ENCODE data around the gene PPP2R5C.
A peak's percentile ranks its signal among the peaks of the same experiment; 100 is the strongest.
"Not testable (repeated sequence)": the region's sequence is repeated elsewhere in the genome, so short reads cannot be mapped to it uniquely, and the experiment has no call there.

PPP2R5C gene

DNA sequence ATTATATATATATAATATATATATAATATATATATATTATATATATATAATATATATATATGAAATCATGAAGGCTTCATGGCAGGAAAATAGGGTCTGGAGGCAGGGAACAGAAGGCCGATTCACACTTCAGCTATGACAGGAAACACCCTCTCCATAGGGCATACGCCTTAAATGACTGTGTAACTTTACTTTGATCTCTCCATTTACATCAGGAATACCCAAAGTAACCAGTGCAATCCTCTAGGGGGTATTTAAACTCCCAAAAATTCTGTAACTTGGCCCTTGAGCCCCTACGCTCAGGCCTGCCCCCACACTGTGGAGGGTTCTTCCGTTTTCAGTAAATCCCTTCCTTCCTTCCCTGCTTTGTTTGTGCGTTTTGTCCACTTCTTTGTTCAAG lies 40.4 kb upstream of the PPP2R5C start:
- H3K4me1 Mint-ChIP-seq = peaks cover 8% of the 10 kb centered on the region
- peaks cover 18% of the 10 kb centered on the region for H3K27me3 Mint-ChIP-seq
- ATAC-seq (ENCODE audit: low read depth) (no peak), DNase-seq (ENCODE audit: low spot score in 2 of 2) (no peak)
- H3K27ac Mint-ChIP-seq = no peak overlapping the region
- H3K4me3 Mint-ChIP-seq = no peak overlapping the region
- H3K36me3 Mint-ChIP-seq = no peaks in the 10 kb centered on the region
- H3K9me3 Mint-ChIP-seq = no peaks in the 10 kb centered on the region

DNA sequence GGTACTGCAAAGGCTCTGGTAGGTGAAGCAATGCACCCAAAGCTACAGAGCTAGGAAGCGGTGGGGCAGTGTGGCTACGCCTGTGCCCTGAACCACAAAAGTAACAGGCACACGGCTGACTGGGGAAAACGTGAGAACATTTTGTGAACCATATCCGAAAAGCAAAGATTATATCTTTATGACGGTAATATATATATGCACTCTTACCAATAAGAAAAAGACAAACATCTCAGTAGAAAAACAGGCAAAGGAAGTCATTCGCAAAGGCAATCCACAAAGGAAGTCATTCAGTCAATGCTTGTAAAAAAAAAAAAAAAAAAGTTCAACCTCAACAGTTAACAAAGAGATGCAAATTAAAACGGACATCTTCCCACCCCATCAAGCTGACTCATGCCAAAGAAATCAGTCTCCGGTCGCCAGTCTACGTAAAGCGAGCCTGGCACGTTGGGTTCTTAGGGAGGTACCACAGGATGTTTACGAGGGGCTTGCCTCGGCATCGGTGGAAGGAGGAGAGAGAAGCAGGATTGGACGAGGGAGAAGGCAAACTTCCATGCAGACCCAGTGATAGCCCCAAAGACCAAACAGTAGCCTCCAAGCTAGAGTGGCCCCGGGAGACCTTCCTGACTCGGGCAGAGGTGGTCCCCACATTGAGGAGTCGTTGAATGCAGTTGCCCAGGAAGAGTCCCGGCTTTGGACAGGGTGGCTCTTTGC lies 39.4 kb upstream of the PPP2R5C start:
- Mint-ChIP-seq H3K9me3 (no peaks in the 10 kb centered on the region), H3K36me3 (no peaks in the 10 kb centered on the region), H3K4me3 (no peak overlapping the region), H3K4me1 (peaks cover 8% of the 10 kb centered on the region), H3K27me3 (peaks cover 13% of the 10 kb centered on the region), H3K27ac (no peak overlapping the region)
- peak; percentile 76 for ATAC-seq (ENCODE audit: low read depth)
- no peak for DNase-seq (ENCODE audit: low spot score in 2 of 2)

DNA sequence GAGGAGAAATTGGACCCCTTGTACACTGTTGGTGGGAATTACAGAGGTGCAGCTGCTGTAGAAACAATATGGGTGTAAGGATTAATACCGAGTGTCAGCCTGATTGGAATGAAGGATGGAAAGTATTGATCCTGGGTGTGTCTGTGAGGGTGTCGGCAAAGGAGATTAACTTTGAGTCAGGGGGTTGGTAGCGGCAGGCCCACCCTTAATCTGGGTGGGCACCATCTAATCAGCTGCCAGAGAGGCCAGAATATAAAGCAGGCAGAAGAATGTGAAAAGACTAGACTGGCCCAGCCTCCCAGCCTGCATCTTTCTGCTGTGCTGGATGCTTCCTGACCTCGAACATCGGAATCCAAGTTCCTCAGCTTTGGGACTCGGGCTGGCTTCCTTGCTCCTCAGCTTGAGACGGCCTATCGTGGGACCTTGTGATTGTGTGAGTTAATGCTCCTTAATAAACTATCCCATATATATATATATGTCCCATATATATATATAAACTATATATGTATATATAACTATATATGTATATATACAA lies 38.4 kb upstream of the PPP2R5C start:
- Mint-ChIP-seq H3K9me3 (no peaks in the 10 kb centered on the region), H3K27ac (no peak overlapping the region), H3K27me3 (peaks cover 14% of the 10 kb centered on the region), H3K4me1 (peaks cover 8% of the 10 kb centered on the region), H3K36me3 (no peaks in the 10 kb centered on the region), H3K4me3 (no peak overlapping the region)
- no peak for DNase-seq (ENCODE audit: low spot score in 2 of 2)
- no peak for ATAC-seq (ENCODE audit: low read depth)

DNA sequence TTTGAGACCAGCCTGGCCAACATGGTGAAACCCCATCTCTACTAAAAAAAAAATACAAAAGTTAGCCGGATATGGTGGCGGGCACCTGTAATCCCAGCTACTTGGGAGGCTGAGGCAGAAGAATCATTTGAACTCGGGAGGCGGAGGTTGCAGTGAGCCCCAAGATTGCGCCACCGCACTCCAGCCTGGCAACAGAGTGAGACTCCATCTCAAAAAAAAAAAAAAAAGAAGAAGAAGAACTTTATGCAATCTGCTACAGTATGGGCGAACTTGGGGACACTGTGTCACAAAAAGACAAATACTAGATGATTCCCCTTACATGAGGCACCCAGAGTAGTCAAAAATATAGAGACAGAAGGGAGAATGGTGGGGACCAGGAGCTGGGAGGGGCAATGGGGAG lies 35.9 kb upstream of the PPP2R5C start:
- H3K36me3 Mint-ChIP-seq; H3K4me1 Mint-ChIP-seq; ATAC-seq (ENCODE audit: low read depth); DNase-seq (ENCODE audit: low spot score in 2 of 2); H3K9me3 Mint-ChIP-seq; H3K4me3 Mint-ChIP-seq; H3K27me3 Mint-ChIP-seq; H3K27ac Mint-ChIP-seq: not testable (repeated sequence)

DNA sequence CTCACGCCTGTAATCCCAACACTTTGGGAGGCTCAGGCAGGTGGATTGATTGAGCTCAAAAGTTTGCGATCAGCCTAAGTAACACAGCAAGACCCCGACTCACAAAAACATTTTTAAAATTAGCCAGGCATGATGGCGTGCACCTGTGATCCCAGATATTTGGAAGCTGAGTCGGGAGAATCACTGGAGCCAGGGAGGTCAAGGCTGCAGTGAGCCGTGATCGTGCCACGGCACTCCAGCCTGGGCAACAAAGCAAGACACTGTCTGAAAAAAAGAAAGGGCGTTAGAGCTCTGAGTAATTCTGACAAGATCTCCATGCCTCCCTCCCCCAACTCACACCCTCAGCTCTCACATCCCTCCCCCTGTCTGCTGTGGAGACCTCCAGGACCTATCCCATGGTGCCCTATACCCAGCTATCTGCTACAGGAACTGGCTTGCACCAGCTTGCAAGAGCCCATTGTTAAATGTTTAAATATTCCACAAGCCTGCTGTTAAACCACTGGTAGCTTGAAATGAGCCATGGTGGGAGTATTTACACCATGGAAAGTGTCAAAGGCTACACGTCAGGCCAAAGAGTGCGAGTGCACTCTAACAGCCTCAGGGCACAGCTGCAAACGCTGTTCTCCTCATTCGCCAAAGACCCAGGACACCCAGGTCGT lies 35.1 kb upstream of the PPP2R5C start:
- Mint-ChIP-seq H3K36me3 (no peaks in the 10 kb centered on the region), H3K4me1 (peaks cover 10% of the 10 kb centered on the region), H3K4me3 (no peak overlapping the region), H3K27ac (no peak overlapping the region), H3K9me3 (no peaks in the 10 kb centered on the region), H3K27me3 (peaks cover 4% of the 10 kb centered on the region)
- no peak for DNase-seq (ENCODE audit: low spot score in 2 of 2)
- ATAC-seq (ENCODE audit: low read depth) = no peak

DNA sequence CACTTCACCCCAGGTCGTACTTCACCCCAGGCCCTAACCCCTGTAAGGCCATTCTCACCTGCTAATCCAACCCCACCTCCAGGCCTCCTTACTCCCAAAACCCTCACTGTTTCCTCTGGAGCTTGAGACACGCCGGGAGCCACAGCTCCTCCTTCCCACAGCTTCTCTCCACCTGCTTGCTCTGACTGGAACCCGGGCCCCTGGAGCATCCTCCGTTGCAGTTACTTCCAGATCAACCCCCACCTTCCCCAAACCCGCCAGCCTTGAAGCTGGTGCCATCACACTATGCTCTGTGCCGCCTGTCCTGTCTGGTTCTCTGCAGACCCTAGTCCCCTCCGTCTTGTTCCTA lies 34.6 kb upstream of the PPP2R5C start:
- Mint-ChIP-seq H3K9me3 (no peaks in the 10 kb centered on the region), H3K4me3 (no peak overlapping the region), H3K4me1 (peaks cover 8% of the 10 kb centered on the region), H3K36me3 (no peaks in the 10 kb centered on the region), H3K27me3 (peaks cover 4% of the 10 kb centered on the region), H3K27ac (no peak overlapping the region)
- no peak for ATAC-seq (ENCODE audit: low read depth)
- DNase-seq (ENCODE audit: low spot score in 2 of 2) = no peak

DNA sequence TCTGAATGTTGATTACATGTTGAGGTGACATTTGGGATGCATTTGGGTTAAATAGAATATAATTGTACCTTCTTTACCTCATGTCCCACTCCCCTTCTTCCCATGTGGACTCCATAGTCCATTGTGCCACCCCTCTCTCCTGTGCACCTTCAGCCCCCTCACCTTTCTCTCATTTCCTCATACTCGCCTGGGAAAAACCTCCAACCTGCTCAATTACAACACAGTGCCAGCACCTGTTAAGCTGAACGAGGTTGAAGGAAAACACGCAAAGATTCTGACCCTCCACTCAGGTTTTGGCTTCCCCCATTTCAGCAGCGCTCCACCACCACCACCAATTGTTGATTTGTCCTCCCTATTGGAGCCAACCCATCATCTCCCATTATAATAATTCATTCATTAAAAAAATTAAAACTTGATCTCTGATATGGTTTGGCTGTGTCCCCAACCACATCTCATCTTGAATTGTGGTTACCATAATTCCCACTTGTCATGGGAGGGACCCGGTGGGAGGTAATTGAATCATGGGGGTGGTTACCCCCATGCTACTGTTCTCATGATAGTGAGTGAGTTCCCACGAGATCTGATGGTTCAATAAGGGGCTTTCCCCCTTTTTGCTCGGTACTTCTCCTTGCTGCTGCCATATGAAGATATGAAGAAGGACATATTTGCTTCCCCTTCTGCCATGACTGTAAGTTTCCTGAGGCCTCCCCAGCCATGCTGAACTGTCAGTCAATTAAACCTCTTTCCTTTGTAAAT lies 33.7 kb upstream of the PPP2R5C start:
- Mint-ChIP-seq H3K4me3 (no peak overlapping the region), H3K27ac (no peak overlapping the region), H3K9me3 (no peaks in the 10 kb centered on the region), H3K4me1 (peaks cover 5% of the 10 kb centered on the region), H3K36me3 (no peaks in the 10 kb centered on the region), H3K27me3 (peaks cover 4% of the 10 kb centered on the region)
- ATAC-seq (ENCODE audit: low read depth) (no peak), DNase-seq (ENCODE audit: low spot score in 2 of 2) (no peak)

DNA sequence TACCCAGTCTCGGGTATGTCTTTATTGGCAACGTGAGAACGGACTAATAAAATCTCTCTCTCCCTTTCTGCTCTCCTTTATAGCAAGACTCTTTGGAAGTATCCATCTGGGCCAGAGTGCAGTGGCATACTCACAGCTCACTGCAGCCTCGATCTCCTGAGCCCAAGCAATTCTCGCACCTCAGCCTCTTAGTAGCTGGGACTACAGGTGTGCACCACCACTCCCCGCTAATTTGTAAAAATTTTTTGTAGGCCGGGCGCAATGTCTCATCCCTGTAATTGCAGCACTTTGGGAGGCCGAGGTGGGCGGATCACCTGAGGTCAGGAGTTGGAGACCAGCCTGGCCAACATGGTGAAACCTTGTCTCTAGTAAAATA lies 33.2 kb upstream of the PPP2R5C start:
- no peaks in the 10 kb centered on the region for H3K9me3 Mint-ChIP-seq
- no peaks in the 10 kb centered on the region for H3K36me3 Mint-ChIP-seq
- peaks cover 4% of the 10 kb centered on the region for H3K27me3 Mint-ChIP-seq
- peaks cover 5% of the 10 kb centered on the region for H3K4me1 Mint-ChIP-seq
- DNase-seq (ENCODE audit: low spot score in 2 of 2) = no peak
- no peak overlapping the region for H3K27ac Mint-ChIP-seq
- no peak for ATAC-seq (ENCODE audit: low read depth)
- H3K4me3 Mint-ChIP-seq = no peak overlapping the region

DNA sequence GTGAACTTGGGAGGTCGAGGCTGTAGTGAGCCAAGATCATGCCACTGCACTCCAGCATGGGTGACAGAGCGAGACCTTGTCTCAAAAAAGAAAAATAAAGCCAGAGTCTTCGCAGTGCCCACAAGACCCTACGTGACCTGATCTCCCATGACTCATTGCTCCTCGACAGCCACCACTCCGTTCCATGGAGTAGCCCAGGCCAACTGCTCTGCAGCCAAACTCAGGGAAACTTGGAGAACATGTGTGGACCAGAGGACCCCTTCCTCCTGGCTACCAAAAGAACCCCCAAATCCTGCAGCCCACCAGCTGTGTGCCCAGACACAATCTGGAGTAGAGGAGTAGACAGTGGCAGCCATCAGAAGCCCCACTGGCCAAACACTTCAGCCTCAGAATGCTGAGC lies 32.1 kb upstream of the PPP2R5C start:
- ATAC-seq (ENCODE audit: low read depth) (no peak), DNase-seq (ENCODE audit: low spot score in 2 of 2) (no peak)
- peaks cover 5% of the 10 kb centered on the region for H3K4me1 Mint-ChIP-seq
- H3K9me3 Mint-ChIP-seq = no peaks in the 10 kb centered on the region
- peaks cover 6% of the 10 kb centered on the region for H3K27me3 Mint-ChIP-seq
- H3K4me3 Mint-ChIP-seq = no peak overlapping the region
- H3K27ac Mint-ChIP-seq = no peak overlapping the region
- H3K36me3 Mint-ChIP-seq = no peaks in the 10 kb centered on the region

DNA sequence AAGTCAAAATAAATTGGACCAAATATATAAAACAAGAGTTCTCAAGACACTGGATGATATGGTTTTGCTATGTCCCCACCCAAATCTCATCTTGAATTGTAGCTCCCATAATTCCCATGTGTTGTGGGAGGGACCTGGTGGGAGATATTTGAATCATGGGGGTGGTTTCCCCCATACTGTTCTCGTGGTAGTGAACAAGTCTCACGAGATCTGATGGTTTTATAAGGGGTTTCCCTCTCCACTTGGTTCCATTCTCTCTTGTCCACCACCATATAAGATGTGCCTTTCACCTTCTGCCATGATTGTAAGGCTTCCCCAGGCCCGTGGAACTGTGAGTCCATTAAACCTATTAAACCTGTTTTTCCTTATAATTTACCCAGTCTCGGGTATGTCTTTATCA lies 31.4 kb upstream of the PPP2R5C start:
- not testable (repeated sequence) for H3K36me3 Mint-ChIP-seq; ATAC-seq (ENCODE audit: low read depth); H3K4me1 Mint-ChIP-seq; H3K27me3 Mint-ChIP-seq; H3K4me3 Mint-ChIP-seq; DNase-seq (ENCODE audit: low spot score in 2 of 2); H3K9me3 Mint-ChIP-seq
- H3K27ac Mint-ChIP-seq = peak overlapping the region; percentile 18

DNA sequence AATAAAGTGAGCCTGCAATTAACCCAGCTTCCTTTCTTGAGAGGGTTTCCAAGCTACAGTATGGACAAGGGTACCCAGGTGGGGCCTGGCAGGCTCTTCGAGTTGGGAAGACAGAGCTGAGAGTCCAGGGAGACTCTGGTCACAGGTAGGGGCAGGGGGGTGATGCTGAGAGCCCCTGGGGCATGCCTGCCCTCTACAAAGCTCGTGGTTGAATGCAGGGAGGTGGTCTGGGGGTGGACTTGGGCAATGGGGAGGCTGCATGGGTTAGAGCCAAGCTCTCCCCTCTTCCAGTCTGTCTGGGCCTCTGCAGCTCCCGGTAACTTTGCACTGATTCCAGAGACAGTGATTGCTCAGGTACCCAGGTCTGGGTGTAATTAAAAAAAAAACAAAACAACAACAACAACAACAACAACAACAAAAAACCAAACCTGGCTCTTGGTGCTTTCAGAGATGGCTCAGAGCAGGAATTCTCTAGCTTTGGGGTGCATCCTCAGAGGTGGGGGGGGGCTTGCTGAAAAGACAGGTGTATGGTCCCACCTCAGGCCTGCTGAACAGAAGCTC lies 30.8 kb upstream of the PPP2R5C start:
- H3K9me3 Mint-ChIP-seq = no peaks in the 10 kb centered on the region

DNA sequence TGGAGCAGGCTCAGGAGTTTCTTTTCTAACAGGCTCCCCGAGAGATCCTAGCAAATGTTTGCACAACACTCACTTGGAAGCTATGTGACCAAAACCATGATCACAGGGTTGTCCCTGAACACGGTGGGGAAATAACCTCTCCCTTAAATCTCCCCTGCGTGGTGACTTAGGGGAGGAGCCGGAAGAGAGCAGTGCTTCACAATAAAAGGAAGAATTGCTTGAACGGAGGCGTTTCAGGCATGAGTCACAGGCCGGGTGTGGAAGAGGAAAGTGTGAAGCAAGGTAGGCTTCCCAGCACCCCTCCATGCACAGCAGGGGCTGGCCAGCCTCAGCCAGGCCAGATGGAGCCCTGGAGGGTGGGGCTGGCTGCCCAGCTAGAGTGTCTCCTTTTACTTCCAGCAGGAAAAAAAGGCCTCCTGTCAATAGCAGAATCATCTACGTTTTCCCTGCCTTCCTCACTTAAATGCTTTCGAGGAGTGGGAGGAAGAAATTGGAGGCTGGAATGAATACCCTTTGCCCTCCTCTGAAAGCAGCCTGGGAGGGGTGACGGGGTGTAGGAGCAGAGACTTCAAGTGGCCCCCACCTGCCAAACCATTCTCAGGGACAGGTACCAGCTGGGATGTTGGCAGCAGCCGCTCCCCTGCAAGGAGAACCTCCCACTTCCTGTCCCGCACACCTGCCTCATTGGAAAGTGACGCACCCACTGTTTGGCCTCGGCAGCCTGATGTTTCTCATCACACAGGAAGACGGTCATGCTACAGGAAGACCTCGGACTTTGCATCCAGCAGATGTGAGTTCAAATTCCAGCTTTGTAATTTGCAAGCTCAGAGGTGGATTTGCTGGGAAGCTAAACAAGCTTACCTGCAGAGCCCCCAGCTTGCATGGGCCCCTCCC lies 30.1 kb upstream of the PPP2R5C start:
- Mint-ChIP-seq H3K9me3 (no peaks in the 10 kb centered on the region), H3K27ac (peak overlapping the region; percentile 49), H3K27me3 (peaks cover 8% of the 10 kb centered on the region), H3K36me3 (no peaks in the 10 kb centered on the region), H3K4me3 (peak overlapping the region; percentile 50), H3K4me1 (peaks cover 5% of the 10 kb centered on the region)
- ATAC-seq (ENCODE audit: low read depth) = peak; percentile 95
- DNase-seq (ENCODE audit: low spot score in 2 of 2) = peak in 1 of 2 donors; percentile 38

More for the DNA sequence above, 30.8 kb upstream of the PPP2R5C start:
- no peak for DNase-seq (ENCODE audit: low spot score in 2 of 2)
- no peak overlapping the region for H3K4me3 Mint-ChIP-seq
- no peaks in the 10 kb centered on the region for H3K36me3 Mint-ChIP-seq
- no peak for ATAC-seq (ENCODE audit: low read depth)
- peaks cover 5% of the 10 kb centered on the region for H3K4me1 Mint-ChIP-seq
- H3K27me3 Mint-ChIP-seq = peaks cover 8% of the 10 kb centered on the region
- H3K27ac Mint-ChIP-seq = peak overlapping the region; percentile 49

DNA sequence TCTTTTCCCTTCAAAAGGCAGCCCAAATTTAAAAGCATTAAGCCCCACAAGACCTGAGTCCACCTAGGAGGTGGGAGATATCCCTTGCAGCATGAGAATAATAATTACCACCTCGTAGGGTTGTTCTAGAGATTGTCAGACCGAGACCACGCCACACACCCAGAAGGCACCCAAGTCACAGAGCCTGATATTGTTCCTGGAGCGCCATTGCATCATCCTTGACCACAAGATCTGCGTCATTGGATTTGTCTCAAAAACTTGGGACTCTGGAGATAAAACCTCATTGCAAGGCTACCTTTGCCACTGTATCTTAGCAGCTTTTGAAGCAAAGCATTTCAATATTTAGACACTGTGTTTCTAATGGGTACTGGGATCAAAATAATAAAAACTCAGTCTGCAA lies 29.4 kb upstream of the PPP2R5C start:
- no peak overlapping the region for H3K27ac Mint-ChIP-seq
- no peak for DNase-seq (ENCODE audit: low spot score in 2 of 2)
- peaks cover 5% of the 10 kb centered on the region for H3K4me1 Mint-ChIP-seq
- H3K4me3 Mint-ChIP-seq = no peak overlapping the region
- H3K27me3 Mint-ChIP-seq = peaks cover 8% of the 10 kb centered on the region
- no peaks in the 10 kb centered on the region for H3K9me3 Mint-ChIP-seq
- no peaks in the 10 kb centered on the region for H3K36me3 Mint-ChIP-seq
- ATAC-seq (ENCODE audit: low read depth) = no peak
